HCT116 (cell line): Measurements from ENCODE around the gene IP6K3. TPM values are rescaled to one million over a fixed set of nuclear protein-coding genes. Genes with fewer than 3 reads are reported as not detected.

Source experiments
- ATAC-seq: fragments of 200-7000 bp; cut with Tn5 transposase; 2 replicates; pipeline ENCODE4 v1.9.1; 2020; ENCODE audit warnings: mild to moderate bottlenecking, moderate library complexity
- BruUV-seq: library from RNA; stranded (reverse); fragments of 400-500 nt; replicated peaks from 2 replicates; lab custom pipeline; 2021; lab: Mats Ljungman, UMichigan
- CTCF ChIA-PET: fragments of 300-600 bp; sonication (Branson Sonifier 250); formaldehyde crosslinking; loops from one replicate; lab custom pipeline; 2021; ENCODE audit warnings: antibody characterized with exemption; lab: Charles Lee
- POLR2A ChIA-PET: fragments of 300-600, 350-600 bp; sonication (Branson Sonifier 250); formaldehyde crosslinking; loops from one replicate; lab custom pipeline; 2021; ENCODE audit warnings: antibody characterized with exemption; lab: Charles Lee
- RAD21 ChIA-PET, 2 experiments: fragments of 300-600 bp; sonication (Branson Sonifier 250); formaldehyde crosslinking; loops; one replicate each; lab custom pipeline; 2023; ENCODE audit warnings: low total read pairs in 2 of 2; ENCODE audit not compliant: uncharacterized antibody in 2 of 2, unreplicated experiment in 2 of 2, low non-redundant PET in 1 of 2; lab: Charles Lee
- DNase-seq: peaks from one replicate; pipeline ENCODE4 v3.0.0-alpha.2; 2010; ENCODE audit warnings: low read depth, low spot score
- H2AFZ ChIP-seq: fragments of 200-600 bp; shearing (Covaris generic), sonication (generic); 2 replicates; pipeline ENCODE4 v1.6.1; 2017; ENCODE audit warnings: low read depth, mixed run types, mixed read lengths, antibody characterized with exemption, low read length; ENCODE audit not compliant: poor library complexity, severe bottlenecking
- H3K27ac ChIP-seq: 2 replicates; pipeline ENCODE4 v1.5.1; 2012; ENCODE audit warnings: low read depth, low read length
- H3K27me3 ChIP-seq: fragments of 200-600 bp; sonication (generic); 2 replicates; pipeline ENCODE4 v1.6.1; 2016; ENCODE audit warnings: mixed run types, low read length, mixed read lengths; ENCODE audit not compliant: insufficient read depth
- H3K36me3 ChIP-seq, 2 experiments: fragments of 200-500 bp in 1 of 2; fragments of 200-600 bp in 1 of 2; sonication (Bioruptor generic) in 1 of 2; sonication (generic) in 1 of 2; 2 replicates each; pipeline versions ENCODE4 v1.5.1 to v1.6.1; 2014 to 2016; ENCODE audit warnings: low read length in 2 of 2, inconsistent platforms in 1 of 2, mixed read lengths in 1 of 2, mixed run types in 1 of 2; ENCODE audit not compliant: insufficient read depth in 2 of 2, control insufficient read depth in 1 of 2
- H3K4me1 ChIP-seq, 2 experiments: fragments of 200-600 bp in 1 of 2; sonication (generic) in 1 of 2; 2 replicates each; pipeline versions ENCODE4 v1.5.1 to v1.6.1; 2012 to 2017; ENCODE audit warnings: low read length in 2 of 2, inconsistent platforms in 1 of 2, mild to moderate bottlenecking in 1 of 2, mixed read lengths in 1 of 2, mixed run types in 1 of 2, moderate library complexity in 1 of 2; ENCODE audit not compliant: insufficient read depth in 2 of 2, control insufficient read depth in 1 of 2
- H3K4me2 ChIP-seq: fragments of 200-600 bp; sonication (generic); 2 replicates; pipeline ENCODE4 v1.6.1; 2017; ENCODE audit warnings: mixed run types, low read length, mixed read lengths
- H3K4me3 ChIP-seq, 2 experiments: fragments of 200-600 bp in 1 of 2; sonication (generic) in 1 of 2; replicated peaks in 1 of 2; 2 replicates each; pipeline ENCODE4 v1.5.1; 2011 to 2016; ENCODE audit warnings: low read length in 2 of 2, control low read depth in 1 of 2, low read depth in 1 of 2, mild to moderate bottlenecking in 1 of 2, mixed read lengths in 1 of 2, mixed run types in 1 of 2
- H3K79me2 ChIP-seq: fragments of 200-600 bp; sonication (generic); 2 replicates; pipeline ENCODE4 v1.6.1; 2017; ENCODE audit warnings: mild to moderate bottlenecking, mixed run types, low read length, moderate library complexity, mixed read lengths; ENCODE audit not compliant: insufficient read depth
- H3K9ac ChIP-seq: fragments of 200-600 bp; sonication (generic); 2 replicates; pipeline ENCODE4 v1.6.1; 2016; ENCODE audit warnings: low read length, mixed read lengths
- H3K9me2 ChIP-seq: fragments of 200-600 bp; sonication (generic), shearing (Covaris generic); 2 replicates; pipeline ENCODE4 v1.6.1; 2017; ENCODE audit warnings: mixed run types, mild to moderate bottlenecking, moderate library complexity; ENCODE audit not compliant: insufficient read depth
- H3K9me3 ChIP-seq, 2 experiments: fragments of 200-500 bp in 1 of 2; fragments of 200-600 bp in 1 of 2; sonication (Bioruptor generic) in 1 of 2; sonication (generic) in 1 of 2; 2 replicates each; pipeline ENCODE4 v1.6.1; 2014 to 2017; ENCODE audit warnings: low read length in 2 of 2, mixed read lengths in 2 of 2, inconsistent platforms in 1 of 2, low read depth in 1 of 2, mild to moderate bottlenecking in 1 of 2, mixed run types in 1 of 2, moderate library complexity in 1 of 2; ENCODE audit not compliant: control insufficient read depth in 1 of 2, insufficient read depth in 1 of 2
- H4K20me1 ChIP-seq: fragments of 200-600 bp; sonication (generic), shearing (Covaris generic); 2 replicates; pipeline ENCODE4 v1.6.1; 2017; ENCODE audit warnings: mixed run types, mild to moderate bottlenecking, moderate library complexity; ENCODE audit not compliant: insufficient read depth
- CBX3 ChIP-seq: IDR thresholded peaks from 2 replicates; pipeline ENCODE4 v1.6.1; 2012; ENCODE audit warnings: low read depth
- EZH2 ChIP-seq: fragments of 200-600 bp; sonication (generic); IDR thresholded peaks from 2 replicates; pipeline ENCODE4 v1.6.1; 2017; ENCODE audit warnings: antibody characterized with exemption, mixed run types
- EZH2phosphoT487 ChIP-seq: fragments of 200-600 bp; IDR thresholded peaks from 2 replicates; pipeline ENCODE4 v1.6.1; 2018; ENCODE audit warnings: antibody characterized with exemption, borderline replicate concordance
- FOSL1 ChIP-seq: IDR thresholded peaks from 2 replicates; pipeline ENCODE4 v1.6.1; 2012; ENCODE audit warnings: low read depth
- POLR2A ChIP-seq: IDR thresholded peaks from 2 replicates; pipeline ENCODE4 v1.7.0; 2011; ENCODE audit warnings: borderline replicate concordance; ENCODE audit not compliant: insufficient read depth, insufficient read length; ENCODE audit errors: extremely low read depth
- RAD21 ChIP-seq: IDR thresholded peaks from 2 replicates; pipeline ENCODE4 v1.6.1; 2012; ENCODE audit warnings: low read depth, mild to moderate bottlenecking
- SIN3A ChIP-seq: IDR thresholded peaks from 2 replicates; pipeline ENCODE4 v1.6.1; 2012; ENCODE audit warnings: low read depth
- SP1 ChIP-seq: IDR thresholded peaks from 2 replicates; pipeline ENCODE4 v1.6.1; 2012; ENCODE audit warnings: low read depth
- SRF ChIP-seq: IDR thresholded peaks from 2 replicates; pipeline ENCODE4 v1.6.1; 2012; ENCODE audit warnings: low read depth
- YY1 ChIP-seq: IDR thresholded peaks from 2 replicates; pipeline ENCODE4 v1.6.1; 2011; ENCODE audit warnings: low read length, low read depth, moderate library complexity, mild to moderate bottlenecking; ENCODE audit not compliant: insufficient replicate concordance; ENCODE audit errors: extremely low read depth
- ZNF274 ChIP-seq: fragments of 200-500 bp; sonication (Bioruptor generic); IDR thresholded peaks from 2 replicates; pipeline ENCODE4 v1.6.1; 2014; ENCODE audit warnings: mild to moderate bottlenecking, low read depth, low read length, inconsistent platforms
- intact Hi-C: fragments of 100-400 bp; cut with micrococcal nuclease; formaldehyde crosslinking; loops from 2 replicates; pipeline ENCODE4 v1.10.0; 2022
- total RNA-seq: library from RNA; stranded (reverse); gene quantifications from one replicate; pipeline ENCODE4 v1.2.1, GENCODE V29; 2021; ENCODE audit not compliant: unreplicated experiment
- TF ChIP-seq, protein P1 (sequence below): IDR thresholded peaks from 2 replicates; pipeline ENCODE4 v1.6.1; 2012
- TF ChIP-seq, protein P2 (sequence below): IDR thresholded peaks from 2 replicates; pipeline ENCODE4 v1.6.1; 2012
- TF ChIP-seq, protein P3 (sequence below), 3 experiments: fragments of 200-600 bp in 1 of 3; sonication (generic) in 1 of 3; IDR thresholded peaks in 2 of 3; conservative IDR thresholded peaks in 1 of 3; 2 replicates each; pipeline ENCODE4 v1.5.1; 2012 to 2017; ENCODE audit warnings: low read depth in 2 of 3, low read length in 2 of 3, antibody characterized with exemption in 1 of 3, borderline replicate concordance in 1 of 3, control low read depth in 1 of 3, mild to moderate bottlenecking in 1 of 3, mixed read lengths in 1 of 3, mixed run types in 1 of 3, moderate library complexity in 1 of 3; ENCODE audit not compliant: insufficient read depth in 1 of 3

The IP6K3 gene
- total RNA-seq, 1 experiment from 2014 or later = not detected

DNA sequence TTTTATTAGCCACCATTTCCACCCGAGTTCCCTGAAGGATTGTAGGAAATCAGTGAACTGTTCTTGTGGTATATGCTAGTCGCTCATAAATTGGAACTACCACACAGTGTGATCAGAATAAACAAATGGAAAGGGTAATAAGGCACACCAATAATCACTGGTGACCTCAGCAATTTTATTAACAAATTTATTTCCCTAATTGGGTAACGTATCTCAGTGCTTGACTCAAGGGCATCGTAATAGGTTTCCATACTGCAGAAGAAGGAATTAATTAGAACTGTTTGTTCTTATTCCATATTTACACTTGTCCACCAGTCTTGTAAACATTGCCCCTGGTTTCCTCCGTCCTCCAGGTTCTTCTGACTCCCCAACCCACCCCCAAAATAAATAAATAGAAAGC is 25.2 kb downstream of the IP6K3 start:
- BruUV-seq = no TSS peak
- POLR2A ChIA-PET = no interaction called here
- CTCF ChIA-PET = interaction anchor here (2.4 kb wide), 1 partner anchor 10 kb away, joined by 12 read pairs; the partner anchor contains the start of gene UQCC2
- no peaks in the 10 kb centered on the region for H4K20me1 ChIP-seq
- ATAC-seq (no peak), DNase-seq (no peak)
- H3K36me3 ChIP-seq = no peaks in the 10 kb centered on the region
- peaks cover 6 to 9% of the 10 kb centered on the region in 2 experiments for H3K4me1 ChIP-seq
- H3K9ac ChIP-seq = no peak overlapping the region
- H3K27ac ChIP-seq = no peak overlapping the region
- H3K9me3 ChIP-seq = no peaks in the 10 kb centered on the region
- no peaks in the 10 kb centered on the region for H3K79me2 ChIP-seq
- H3K27me3 ChIP-seq = peaks cover 30% of the 10 kb centered on the region
- RAD21 ChIA-PET = no interaction called here
- no peaks in the 10 kb centered on the region for H3K9me2 ChIP-seq
- TF ChIP-seq FOSL1 = no peak
- TF ChIP-seq RAD21 = no peak
- TF ChIP-seq, protein P1, sequence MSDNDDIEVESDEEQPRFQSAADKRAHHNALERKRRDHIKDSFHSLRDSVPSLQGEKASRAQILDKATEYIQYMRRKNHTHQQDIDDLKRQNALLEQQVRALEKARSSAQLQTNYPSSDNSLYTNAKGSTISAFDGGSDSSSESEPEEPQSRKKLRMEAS = no peak
- no peak for TF ChIP-seq CBX3
- TF ChIP-seq, protein P2, sequence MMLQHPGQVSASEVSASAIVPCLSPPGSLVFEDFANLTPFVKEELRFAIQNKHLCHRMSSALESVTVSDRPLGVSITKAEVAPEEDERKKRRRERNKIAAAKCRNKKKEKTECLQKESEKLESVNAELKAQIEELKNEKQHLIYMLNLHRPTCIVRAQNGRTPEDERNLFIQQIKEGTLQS = no peak
- TF ChIP-seq EZH2 = no peak
- TF ChIP-seq, protein P3, sequence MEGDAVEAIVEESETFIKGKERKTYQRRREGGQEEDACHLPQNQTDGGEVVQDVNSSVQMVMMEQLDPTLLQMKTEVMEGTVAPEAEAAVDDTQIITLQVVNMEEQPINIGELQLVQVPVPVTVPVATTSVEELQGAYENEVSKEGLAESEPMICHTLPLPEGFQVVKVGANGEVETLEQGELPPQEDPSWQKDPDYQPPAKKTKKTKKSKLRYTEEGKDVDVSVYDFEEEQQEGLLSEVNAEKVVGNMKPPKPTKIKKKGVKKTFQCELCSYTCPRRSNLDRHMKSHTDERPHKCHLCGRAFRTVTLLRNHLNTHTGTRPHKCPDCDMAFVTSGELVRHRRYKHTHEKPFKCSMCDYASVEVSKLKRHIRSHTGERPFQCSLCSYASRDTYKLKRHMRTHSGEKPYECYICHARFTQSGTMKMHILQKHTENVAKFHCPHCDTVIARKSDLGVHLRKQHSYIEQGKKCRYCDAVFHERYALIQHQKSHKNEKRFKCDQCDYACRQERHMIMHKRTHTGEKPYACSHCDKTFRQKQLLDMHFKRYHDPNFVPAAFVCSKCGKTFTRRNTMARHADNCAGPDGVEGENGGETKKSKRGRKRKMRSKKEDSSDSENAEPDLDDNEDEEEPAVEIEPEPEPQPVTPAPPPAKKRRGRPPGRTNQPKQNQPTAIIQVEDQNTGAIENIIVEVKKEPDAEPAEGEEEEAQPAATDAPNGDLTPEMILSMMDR (IDR thresholded peaks at IDR 0.05 in 2 of 3, conservative IDR thresholded peaks at IDR 0.05 in 1 of 3; ENCODE audit: borderline replicate concordance in 1 of 3, insufficient read depth in 1 of 3, low read depth in 2 of 3, low read length in 2 of 3) = no peak
- no peak for TF ChIP-seq SIN3A
- no peak for TF ChIP-seq POLR2A
- TF ChIP-seq ZNF274 = no peak
- TF ChIP-seq EZH2phosphoT487 = no peak
- TF ChIP-seq SP1 = no peak
- TF ChIP-seq SRF = no peak
- TF ChIP-seq YY1 = no peak
- no peak overlapping the region for H3K4me2 ChIP-seq
- H2AFZ ChIP-seq = no peak overlapping the region
- intact Hi-C loops = no loop called here
- no peak overlapping the region for H3K4me3 ChIP-seq
